AG04449 (cell line): ENCODE measurements around the gene PRRX2.

Experiments used
- CTCF ChIA-PET: fragments of 350-600 bp; formaldehyde crosslinking; extraction: SDS; loops from one replicate; lab custom pipeline; 2021; ENCODE audit warnings: antibody characterized with exemption; lab: Yijun Ruan, JAX
- POLR2A ChIA-PET: fragments of 400-600, 350-600 bp; formaldehyde crosslinking; extraction: SDS; loops from one replicate; lab custom pipeline; 2020; ENCODE audit warnings: antibody characterized with exemption, inconsistent platforms; lab: Yijun Ruan, JAX
- DNase-seq: peaks from one replicate; pipeline ENCODE4 v3.0.0-alpha.2; 2010; ENCODE audit warnings: low read depth, low spot score
- H3K4me3 ChIP-seq: 2 replicates; pipeline ENCODE4 v1.5.1; 2011; ENCODE audit warnings: low read depth, mild to moderate bottlenecking, control low read depth, low read length
- TF ChIP-seq, protein P1 (sequence below): IDR thresholded peaks from one replicate; pipeline ENCODE4 v1.5.1; 2011; ENCODE audit warnings: mild to moderate bottlenecking, moderate library complexity, low read length, control low read depth, inconsistent platforms; ENCODE audit not compliant: insufficient read depth; ENCODE audit errors: missing control alignments

Gene PRRX2

DNA sequence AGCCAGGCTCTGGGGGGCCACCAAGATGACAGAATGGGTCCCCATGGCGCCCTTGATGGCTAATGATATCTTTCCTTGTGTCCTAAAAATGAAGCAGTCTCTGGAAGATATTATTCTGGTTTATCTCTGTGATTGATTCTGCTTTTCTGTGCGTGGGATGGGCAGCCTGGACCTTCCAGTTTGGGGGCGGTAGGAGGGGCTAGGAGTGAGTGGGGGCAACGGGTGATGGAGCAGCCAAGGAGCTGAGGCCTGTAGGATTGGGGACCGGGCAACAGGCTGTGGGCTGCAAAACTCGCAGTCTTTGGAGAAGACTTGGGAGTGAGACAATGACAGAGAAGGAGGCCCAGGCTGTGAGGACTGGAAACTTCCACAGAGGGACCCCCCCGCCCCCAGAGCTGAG lies 8.8 kb downstream of the PRRX2 start:
- H3K4me3 ChIP-seq: no peak overlapping the region
- DNase-seq: no peak
- ChIA-PET POLR2A (no interaction called here), CTCF (interaction anchor here (1.5 to 2.6 kb wide), 3 partner anchors 11 to 103 kb away, joined by 5 to 9 read pairs (median 8); no protein-coding TSS in a partner anchor)
- TF ChIP-seq, protein P1, sequence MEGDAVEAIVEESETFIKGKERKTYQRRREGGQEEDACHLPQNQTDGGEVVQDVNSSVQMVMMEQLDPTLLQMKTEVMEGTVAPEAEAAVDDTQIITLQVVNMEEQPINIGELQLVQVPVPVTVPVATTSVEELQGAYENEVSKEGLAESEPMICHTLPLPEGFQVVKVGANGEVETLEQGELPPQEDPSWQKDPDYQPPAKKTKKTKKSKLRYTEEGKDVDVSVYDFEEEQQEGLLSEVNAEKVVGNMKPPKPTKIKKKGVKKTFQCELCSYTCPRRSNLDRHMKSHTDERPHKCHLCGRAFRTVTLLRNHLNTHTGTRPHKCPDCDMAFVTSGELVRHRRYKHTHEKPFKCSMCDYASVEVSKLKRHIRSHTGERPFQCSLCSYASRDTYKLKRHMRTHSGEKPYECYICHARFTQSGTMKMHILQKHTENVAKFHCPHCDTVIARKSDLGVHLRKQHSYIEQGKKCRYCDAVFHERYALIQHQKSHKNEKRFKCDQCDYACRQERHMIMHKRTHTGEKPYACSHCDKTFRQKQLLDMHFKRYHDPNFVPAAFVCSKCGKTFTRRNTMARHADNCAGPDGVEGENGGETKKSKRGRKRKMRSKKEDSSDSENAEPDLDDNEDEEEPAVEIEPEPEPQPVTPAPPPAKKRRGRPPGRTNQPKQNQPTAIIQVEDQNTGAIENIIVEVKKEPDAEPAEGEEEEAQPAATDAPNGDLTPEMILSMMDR: no peak

DNA sequence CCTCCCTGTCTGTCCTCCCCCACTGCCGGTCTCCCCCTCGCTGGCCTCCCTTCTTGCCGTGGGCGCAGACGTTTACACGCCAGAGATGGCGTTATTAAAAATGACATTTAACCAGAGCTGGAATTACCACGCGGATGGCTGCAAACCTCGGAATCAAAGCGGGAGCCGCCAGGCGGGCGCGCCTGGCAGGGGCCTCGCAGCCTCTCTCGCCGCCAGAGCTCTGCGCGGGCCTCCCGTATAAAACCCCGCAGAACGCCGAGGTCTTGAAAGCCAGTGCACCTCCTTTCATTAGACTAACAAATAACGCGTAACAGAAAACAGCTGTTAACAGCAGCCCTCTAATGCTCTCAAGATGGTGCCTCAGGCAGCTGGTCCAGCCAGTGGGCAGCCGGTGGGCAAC lies 10.2 kb downstream of the PRRX2 start:
- no peak for DNase-seq
- TF ChIP-seq, protein P1: no peak
- H3K4me3 ChIP-seq: no peak overlapping the region
- POLR2A ChIA-PET: no interaction called here
- CTCF ChIA-PET: interaction anchor here (1.5 to 2.6 kb wide), 5 partner anchors 9 to 102 kb away, joined by 5 to 8 read pairs (median 7); no protein-coding TSS in a partner anchor

DNA sequence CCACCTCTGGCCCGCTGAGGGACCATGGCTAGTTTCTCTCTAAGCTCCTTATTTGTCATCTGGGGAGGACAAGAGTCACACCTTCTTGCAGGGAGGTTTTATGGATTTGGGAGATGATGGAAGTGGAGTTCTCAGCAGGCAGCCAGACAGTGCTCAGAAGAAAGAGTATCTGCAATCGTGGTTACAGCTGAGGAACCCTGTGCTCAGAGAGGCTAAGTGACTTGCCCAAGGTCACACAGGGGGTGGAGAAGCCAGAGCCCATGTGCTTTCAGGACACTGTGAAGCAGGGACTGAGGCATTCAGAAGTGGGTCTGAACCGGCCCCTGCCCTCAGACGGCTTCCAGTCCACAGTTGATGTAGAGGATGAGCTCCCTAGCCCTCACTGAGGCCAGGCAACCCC lies 10.8 kb downstream of the PRRX2 start:
- TF ChIP-seq, protein P1: no peak
- CTCF ChIA-PET: interaction anchor here (1.4 to 2.6 kb wide), 6 partner anchors 9 to 62 kb away, joined by 3 to 8 read pairs (median 6); no protein-coding TSS in a partner anchor
- H3K4me3 ChIP-seq: no peak overlapping the region
- POLR2A ChIA-PET: no interaction called here
- no peak for DNase-seq

DNA sequence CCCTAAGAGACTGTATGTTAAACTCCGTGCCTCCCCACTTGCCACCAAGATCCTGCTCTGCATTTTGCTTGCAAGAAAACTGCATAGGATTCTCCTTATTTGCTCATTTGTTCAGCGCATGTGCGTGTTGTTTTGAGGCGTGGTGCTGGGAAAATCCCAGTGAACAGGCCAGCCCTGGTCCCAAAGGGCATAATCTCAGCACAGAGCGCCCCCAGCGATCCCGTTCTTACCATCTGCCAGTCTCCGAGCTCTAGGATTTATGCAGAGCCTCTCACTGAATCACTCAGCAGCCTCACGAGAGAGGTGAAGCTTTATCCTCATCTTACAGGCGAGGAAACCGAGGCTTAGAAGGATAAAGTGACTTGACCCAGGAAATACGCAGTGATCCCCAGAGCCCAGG lies 11.5 kb downstream of the PRRX2 start:
- no peak overlapping the region for H3K4me3 ChIP-seq
- CTCF ChIA-PET: interaction anchor here (1.2 to 2.6 kb wide), 9 partner anchors 8 to 61 kb away, joined by 3 to 8 read pairs (median 5); partner anchors contain the start of gene ASB6
- DNase-seq: no peak
- TF ChIP-seq, protein P1: peak; percentile 33
- POLR2A ChIA-PET: interaction anchor here (0.7 kb wide), 1 partner anchor 430 kb away, joined by 3 read pairs; no protein-coding TSS in a partner anchor

DNA sequence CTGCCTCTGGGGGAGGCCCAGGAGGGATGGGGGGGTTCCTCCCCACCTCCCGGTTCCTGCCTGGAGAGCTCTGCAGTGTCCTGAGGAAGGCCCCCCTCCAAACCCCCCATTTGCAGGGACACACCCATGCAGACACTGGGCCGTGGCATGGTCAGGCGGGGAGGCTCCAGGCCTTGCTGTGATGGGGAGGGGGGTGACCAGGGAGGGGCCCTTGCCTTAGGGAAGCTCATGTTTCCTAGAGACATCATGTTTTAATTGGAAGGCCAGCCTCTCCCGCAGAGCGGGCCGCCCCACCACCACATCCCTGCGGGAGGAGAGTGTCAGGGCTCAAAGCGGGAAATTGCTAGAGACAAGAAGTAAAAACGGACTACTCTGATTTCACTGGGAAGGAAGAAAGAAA lies 12.0 kb downstream of the PRRX2 start:
- ChIA-PET CTCF (interaction anchor here (0.8 to 2.4 kb wide), 8 partner anchors 10 to 60 kb away, joined by 3 to 7 read pairs (median 4); partner anchors contain the start of gene ASB6), POLR2A (no interaction called here)

DNA sequence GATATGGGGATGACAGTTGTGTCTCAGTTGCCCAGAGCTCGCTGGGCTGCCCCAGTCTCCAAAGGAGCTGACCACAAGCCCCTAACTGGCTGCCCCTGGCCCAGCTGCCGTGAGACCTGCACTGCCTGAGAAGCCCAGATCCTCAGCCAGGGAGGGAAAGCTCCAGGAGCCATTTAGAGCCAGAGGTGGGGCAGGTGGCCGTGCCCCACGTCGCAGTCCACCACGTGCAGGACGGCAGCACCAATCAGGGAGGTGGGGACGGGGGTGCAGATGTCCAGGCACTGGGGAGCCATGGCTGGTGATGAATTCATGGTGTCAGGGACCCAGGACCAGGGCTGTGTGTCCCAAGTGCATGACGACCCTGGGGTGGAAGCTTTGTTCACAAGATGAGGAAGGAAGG lies 13.4 kb downstream of the PRRX2 start:
- no peak for DNase-seq
- ChIA-PET POLR2A (no interaction called here), CTCF (interaction anchor here (0.9 to 2.2 kb wide), 4 partner anchors 47 to 59 kb away, joined by 3 to 7 read pairs (median 4); no protein-coding TSS in a partner anchor)
- TF ChIP-seq, protein P1: no peak
- H3K4me3 ChIP-seq: no peak overlapping the region

More for the DNA sequence above, 12.0 kb downstream of the PRRX2 start:
- TF ChIP-seq, protein P1: no peak
- H3K4me3 ChIP-seq: no peak overlapping the region
- DNase-seq: no peak
